Cardiac fibroblast (primary cell): ENCODE data around the gene RASGRP2.

Experiments used
- DNase-seq, 2 donors: peaks; one replicate each; pipeline versions ENCODE4 v3.0.0 to v3.0.0-alpha.2; 2010; ENCODE audit warnings: low read depth in 2 of 2
- H3K4me3 ChIP-seq, 2 donors: replicated peaks in 1 of 2; 1 replicate in 1 of 2; 2 replicates in 1 of 2; pipeline ENCODE4 v1.5.1; 2011; ENCODE audit warnings: low read depth in 2 of 2, low read length in 2 of 2, mild to moderate bottlenecking in 2 of 2, moderate library complexity in 1 of 2
- TF ChIP-seq, protein P1 (sequence below): IDR thresholded peaks from one replicate; pipeline ENCODE4 v1.5.1; 2011; ENCODE audit warnings: low read depth, mild to moderate bottlenecking, low read length, inconsistent platforms

The RASGRP2 gene

DNA sequence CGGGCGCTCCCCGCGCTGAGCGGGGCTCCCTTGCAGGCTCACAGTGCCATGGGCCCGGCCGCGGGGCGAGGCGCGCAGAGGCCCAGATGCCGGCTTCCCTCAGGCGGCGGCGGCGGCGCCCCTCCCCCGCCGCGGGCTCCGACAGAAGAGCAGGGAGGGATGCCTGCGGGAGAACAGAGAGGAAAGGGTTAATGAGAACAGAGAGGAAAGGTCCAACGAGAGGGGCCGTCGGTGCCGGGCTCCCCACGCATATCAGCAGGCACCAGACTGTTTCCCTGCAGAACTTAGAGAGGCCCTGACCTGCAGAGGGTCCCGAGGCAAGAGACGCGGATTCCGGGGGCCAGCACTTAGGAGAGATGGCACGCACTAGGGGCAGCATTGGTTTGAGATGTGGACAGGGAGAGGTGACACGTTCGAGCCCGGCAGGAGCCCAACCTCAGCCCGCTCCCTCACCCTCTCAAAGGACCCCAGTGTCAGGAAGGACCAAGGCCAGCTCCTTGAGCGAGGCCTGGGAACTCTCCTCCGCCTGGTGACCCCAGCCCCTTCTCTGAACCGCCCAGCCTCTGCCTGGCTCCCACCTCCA, 30.1 kb downstream of the RASGRP2 start:
- TF ChIP-seq, protein P1, sequence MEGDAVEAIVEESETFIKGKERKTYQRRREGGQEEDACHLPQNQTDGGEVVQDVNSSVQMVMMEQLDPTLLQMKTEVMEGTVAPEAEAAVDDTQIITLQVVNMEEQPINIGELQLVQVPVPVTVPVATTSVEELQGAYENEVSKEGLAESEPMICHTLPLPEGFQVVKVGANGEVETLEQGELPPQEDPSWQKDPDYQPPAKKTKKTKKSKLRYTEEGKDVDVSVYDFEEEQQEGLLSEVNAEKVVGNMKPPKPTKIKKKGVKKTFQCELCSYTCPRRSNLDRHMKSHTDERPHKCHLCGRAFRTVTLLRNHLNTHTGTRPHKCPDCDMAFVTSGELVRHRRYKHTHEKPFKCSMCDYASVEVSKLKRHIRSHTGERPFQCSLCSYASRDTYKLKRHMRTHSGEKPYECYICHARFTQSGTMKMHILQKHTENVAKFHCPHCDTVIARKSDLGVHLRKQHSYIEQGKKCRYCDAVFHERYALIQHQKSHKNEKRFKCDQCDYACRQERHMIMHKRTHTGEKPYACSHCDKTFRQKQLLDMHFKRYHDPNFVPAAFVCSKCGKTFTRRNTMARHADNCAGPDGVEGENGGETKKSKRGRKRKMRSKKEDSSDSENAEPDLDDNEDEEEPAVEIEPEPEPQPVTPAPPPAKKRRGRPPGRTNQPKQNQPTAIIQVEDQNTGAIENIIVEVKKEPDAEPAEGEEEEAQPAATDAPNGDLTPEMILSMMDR = no peak
- no peak for DNase-seq
- H3K4me3 ChIP-seq = no peak overlapping the region

DNA sequence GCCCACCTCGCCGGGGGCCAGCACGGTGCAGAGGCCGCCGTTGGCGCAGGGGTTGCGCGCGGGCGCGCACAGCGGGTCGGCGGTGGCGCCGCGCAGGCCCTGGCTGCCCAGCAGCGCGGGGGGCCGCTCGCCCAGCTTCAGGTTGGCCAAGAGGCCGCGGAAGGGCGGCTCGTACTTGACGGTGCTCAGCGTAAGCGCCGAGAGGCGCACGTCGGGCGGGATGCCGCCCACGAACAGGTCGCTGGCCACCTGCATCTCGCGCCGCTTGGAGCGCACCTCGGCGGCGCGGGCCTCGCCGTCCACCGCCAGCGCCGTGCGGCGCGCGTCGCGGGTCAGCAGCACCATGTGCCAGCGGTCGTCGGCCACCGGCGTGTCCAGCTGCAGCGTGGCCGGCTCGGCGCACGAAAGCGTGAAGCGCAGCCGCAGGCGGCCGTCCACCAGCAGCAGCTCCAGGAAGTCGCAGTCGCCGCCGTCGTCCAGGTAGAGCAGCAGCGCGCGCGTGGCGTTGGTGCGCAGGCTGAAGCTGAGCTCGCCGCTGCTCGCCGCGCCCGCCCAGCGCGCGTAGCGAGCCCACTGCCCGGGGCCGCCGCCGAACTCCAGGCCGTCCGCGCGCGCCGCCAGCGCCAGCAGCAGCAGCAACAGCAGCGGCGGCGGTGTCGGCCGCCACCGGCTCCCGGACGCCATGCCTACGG, 30.8 kb downstream of the RASGRP2 start:
- peak; percentile 13 to 54 for DNase-seq
- TF ChIP-seq, protein P1 = no peak
- no peak overlapping the region for H3K4me3 ChIP-seq

DNA sequence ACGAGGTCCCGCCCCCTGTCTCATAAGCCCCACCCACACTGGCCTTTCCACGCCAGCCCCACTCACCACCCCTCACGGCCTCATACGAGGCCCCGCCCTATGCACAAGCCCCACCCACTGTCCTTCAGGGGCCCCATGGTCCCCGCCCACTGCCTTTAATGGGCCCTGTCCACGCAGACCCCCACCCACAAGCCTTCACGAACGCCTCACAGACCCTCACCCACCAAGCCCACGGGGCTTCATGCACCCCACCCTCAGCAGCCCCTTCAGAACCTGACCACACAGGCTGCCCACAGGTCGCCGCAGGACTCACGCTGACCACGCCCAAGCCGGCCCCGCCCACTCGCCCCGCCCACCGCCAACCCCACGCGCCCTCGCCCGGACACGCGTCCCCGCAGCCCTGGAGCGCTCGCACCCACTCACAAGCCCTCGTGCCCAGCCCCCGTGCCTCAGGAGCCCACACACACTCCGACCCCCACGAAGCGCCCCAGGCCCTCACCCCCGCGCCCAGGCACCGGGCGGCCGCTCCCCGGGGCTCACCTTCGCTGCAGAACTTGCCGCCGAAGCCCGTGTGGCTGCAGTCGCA, 31.4 kb downstream of the RASGRP2 start:
- DNase-seq = no peak
- TF ChIP-seq, protein P1 = no peak
- H3K4me3 ChIP-seq = no peak overlapping the region

GRCh38 chr11:64711956-64712362, 32.0 kb downstream of the RASGRP2 start:
- no peak overlapping the region for H3K4me3 ChIP-seq
- no peak for DNase-seq
- TF ChIP-seq, protein P1 = no peak

GRCh38 chr11:64711138-64711955, 32.6 kb downstream of the RASGRP2 start:
- no peak for DNase-seq
- TF ChIP-seq, protein P1 = no peak
- H3K4me3 ChIP-seq = no peak overlapping the region

- DNase-seq = peak in 1 of 2 donors; percentile 9
- TF ChIP-seq, protein P1 = no peak
Observed at GRCh38 chr11:64710418-64711137, 33.4 kb downstream of the RASGRP2 start.

More at GRCh38 chr11:64710418-64711137, 33.4 kb downstream of the RASGRP2 start:
- H3K4me3 ChIP-seq = no peak overlapping the region
